HEK293T (cell line): ENCODE measurements around the gene PLA2G6.
"Not testable (repeated sequence)": the region's sequence is repeated elsewhere in the genome, so short reads cannot be mapped to it uniquely, and the experiment has no call there.

Experiments
- CTCF ChIA-PET: fragments of 350-600 bp; formaldehyde crosslinking; extraction: SDS; loops from one replicate; lab custom pipeline; 2021; ENCODE audit warnings: antibody characterized with exemption, inconsistent platforms; lab: Yijun Ruan, JAX
- POLR2A ChIA-PET: fragments of 350-600 bp; formaldehyde crosslinking; extraction: SDS; loops from one replicate; lab custom pipeline; 2020; ENCODE audit warnings: antibody characterized with exemption, inconsistent platforms; lab: Yijun Ruan, JAX
- DNase-seq: peaks from one replicate; pipeline ENCODE4 v3.0.0; 2012; ENCODE audit warnings: mixed read lengths; ENCODE audit errors: extremely low spot score
- ARNT ChIP-seq: fragments of 450-650 bp; IDR thresholded peaks from 2 replicates; pipeline ENCODE4 v1.6.1; 2017; ENCODE audit warnings: mild to moderate bottlenecking
- BHLHE40 ChIP-seq: fragments of 450-650 bp; IDR thresholded peaks from 2 replicates; pipeline ENCODE4 v1.6.1; 2016; ENCODE audit warnings: mild to moderate bottlenecking, moderate library complexity, borderline replicate concordance
- CTBP1 ChIP-seq: fragments of 450-650 bp; IDR thresholded peaks from 2 replicates; pipeline ENCODE4 v1.6.1; 2016; ENCODE audit warnings: borderline replicate concordance
- ELF4 ChIP-seq: fragments of 450-650 bp; IDR thresholded peaks from 2 replicates; pipeline ENCODE4 v1.6.1; 2017; ENCODE audit warnings: antibody characterized with exemption
- FOXA1 ChIP-seq: fragments of 450-650 bp; IDR thresholded peaks from 2 replicates; pipeline ENCODE4 v1.6.1; 2016; ENCODE audit warnings: mild to moderate bottlenecking
- FOXK2 ChIP-seq: fragments of 450-650 bp; IDR thresholded peaks from 2 replicates; pipeline ENCODE4 v1.6.1; 2016; ENCODE audit warnings: mild to moderate bottlenecking
- FOXM1 ChIP-seq: fragments of 450-650 bp; IDR thresholded peaks from 2 replicates; pipeline ENCODE4 v1.6.1; 2017; ENCODE audit warnings: mild to moderate bottlenecking, borderline replicate concordance
- HDGF ChIP-seq: fragments of 450-650 bp; IDR thresholded peaks from 2 replicates; pipeline ENCODE4 v1.6.1; 2017; ENCODE audit warnings: antibody characterized with exemption, borderline replicate concordance
- L3MBTL2 ChIP-seq: fragments of 450-650 bp; conservative IDR thresholded peaks from 2 replicates; pipeline ENCODE4 v1.6.1; 2016; ENCODE audit warnings: mild to moderate bottlenecking
- LEF1 ChIP-seq: fragments of 450-650 bp; IDR thresholded peaks from 2 replicates; pipeline ENCODE4 v1.6.1; 2017; ENCODE audit warnings: mild to moderate bottlenecking, borderline replicate concordance
- NFRKB ChIP-seq: fragments of 450-650 bp; IDR thresholded peaks from 2 replicates; pipeline ENCODE4 v1.6.1; 2016; ENCODE audit warnings: mild to moderate bottlenecking, moderate library complexity
- PKNOX1 ChIP-seq: fragments of 450-650 bp; IDR thresholded peaks from 2 replicates; pipeline ENCODE4 v1.6.1; 2016
- SP1 ChIP-seq: fragments of 450-650 bp; IDR thresholded peaks from 2 replicates; pipeline ENCODE4 v1.6.1; 2017
- SUZ12 ChIP-seq: fragments of 450-650 bp; IDR thresholded peaks from 2 replicates; pipeline ENCODE4 v1.6.1; 2016; ENCODE audit warnings: mild to moderate bottlenecking
- TARDBP ChIP-seq: fragments of 450-650 bp; IDR thresholded peaks from 2 replicates; pipeline ENCODE4 v1.6.1; 2016
- ZNF384 ChIP-seq: fragments of 450-650 bp; IDR thresholded peaks from 2 replicates; pipeline ENCODE4 v1.6.1; 2016

PLA2G6 gene

GRCh38 chr22:38163844-38164550 is 17.6 kb downstream of the PLA2G6 start:
- CTCF ChIA-PET: interaction anchor here (0.6 kb wide), 1 partner anchor 34 kb away, joined by 5 read pairs; no protein-coding TSS in a partner anchor
- POLR2A ChIA-PET: interaction anchor here (1.0 kb wide), 1 partner anchor 11 kb away, joined by 3 read pairs; no protein-coding TSS in a partner anchor
- TF ChIP-seq L3MBTL2: no peak
- no peak for TF ChIP-seq CTBP1
- TF ChIP-seq FOXM1: no peak
- DNase-seq: no peak

- CTCF ChIA-PET: interaction anchor here (0.6 kb wide), 1 partner anchor 35 kb away, joined by 5 read pairs; no protein-coding TSS in a partner anchor
- TF ChIP-seq ARNT (no peak), NFRKB (no peak), CTBP1 (no peak), FOXA1 (no peak), SP1 (no peak), LEF1 (no peak), ELF4 (no peak), FOXK2 (no peak), BHLHE40 (no peak), PKNOX1 (no peak), SUZ12 (no peak), TARDBP (no peak), FOXM1 (no peak)
- no peak for DNase-seq
- POLR2A ChIA-PET: no interaction called here
Measured at GRCh38 chr22:38162881-38163843, 18.5 kb downstream of the PLA2G6 start.

GRCh38 chr22:38155703-38156102 is 25.9 kb downstream of the PLA2G6 start:
- no peak for DNase-seq
- TF ChIP-seq HDGF (no peak), FOXK2 (no peak), L3MBTL2 (no peak), ARNT (no peak), CTBP1 (no peak), LEF1 (no peak), BHLHE40 (no peak), PKNOX1 (no peak), SP1 (no peak), NFRKB (no peak), ZNF384 (no peak), TARDBP (no peak)
- ChIA-PET POLR2A (no interaction called here), CTCF (no interaction called here)

- CTCF ChIA-PET, POLR2A ChIA-PET, DNase-seq: not testable (repeated sequence)
Measured at GRCh38 chr22:38154563-38154915, 27.1 kb downstream of the PLA2G6 start.

- TF ChIP-seq PKNOX1 (no peak), L3MBTL2 (no peak), HDGF (no peak), FOXK2 (no peak), ARNT (no peak), NFRKB (no peak), ELF4 (no peak), ZNF384 (no peak), FOXA1 (no peak), SUZ12 (no peak), TARDBP (no peak), LEF1 (no peak), FOXM1 (no peak), SP1 (no peak), BHLHE40 (no peak), CTBP1 (no peak)
- POLR2A ChIA-PET: no interaction called here
- no peak for DNase-seq
- CTCF ChIA-PET: no interaction called here
Measured at GRCh38 chr22:38153821-38154562, 27.6 kb downstream of the PLA2G6 start.

GRCh38 chr22:38151126-38151500 is 30.5 kb downstream of the PLA2G6 start:
- CTCF ChIA-PET: interaction anchor here (1.7 kb wide), 1 partner anchor 37 kb away, joined by 6 read pairs; no protein-coding TSS in a partner anchor

More at GRCh38 chr22:38151126-38151500, 30.5 kb downstream of the PLA2G6 start:
- DNase-seq: no peak
- no peak for TF ChIP-seq HDGF
- no peak for TF ChIP-seq BHLHE40
- no peak for TF ChIP-seq PKNOX1
- TF ChIP-seq SUZ12: no peak
- TF ChIP-seq L3MBTL2: no peak
- no peak for TF ChIP-seq FOXM1
- TF ChIP-seq FOXK2: no peak
- no peak for TF ChIP-seq TARDBP
- no peak for TF ChIP-seq ZNF384
- no peak for TF ChIP-seq FOXA1
- no peak for TF ChIP-seq ARNT
- no peak for TF ChIP-seq SP1
- no peak for TF ChIP-seq ELF4
- no peak for TF ChIP-seq NFRKB
- POLR2A ChIA-PET: no interaction called here
